Neural crest cell (in vitro differentiated cells): ENCODE results near the gene PLPPR1. TPM values are rescaled to one million over a fixed set of nuclear protein-coding genes. Genes with fewer than 3 reads are reported as not detected.

Experiments used
- DNase-seq: peaks from one replicate; pipeline ENCODE4 v3.0.0; 2021; ENCODE audit warnings: low read depth, mixed read lengths, low spot score
- H3K27ac Mint-ChIP-seq: one replicate; pipeline ENCODE4 v1.8.0; 2021; ENCODE audit warnings: mild to moderate bottlenecking, mixed read lengths; ENCODE audit not compliant: unreplicated experiment
- H3K27me3 Mint-ChIP-seq: 2 replicates; pipeline ENCODE4 v1.8.0; 2021; ENCODE audit warnings: low read depth, mild to moderate bottlenecking, mixed read lengths
- H3K36me3 Mint-ChIP-seq: 2 replicates; pipeline ENCODE4 v1.8.0; 2021; ENCODE audit warnings: low read depth, mild to moderate bottlenecking, mixed read lengths
- H3K4me1 Mint-ChIP-seq: 2 replicates; pipeline ENCODE4 v1.8.0; 2021; ENCODE audit warnings: mixed read lengths
- H3K4me3 Mint-ChIP-seq: one replicate; pipeline ENCODE4 v1.8.0; 2021; ENCODE audit warnings: mild to moderate bottlenecking, mixed read lengths
- H3K9me3 Mint-ChIP-seq: 2 replicates; pipeline ENCODE4 v1.8.0; 2021; ENCODE audit warnings: mixed read lengths
- CTCF ChIP-seq: fragments of 200-600 bp; sonication (generic); conservative IDR thresholded peaks from 2 replicates; pipeline ENCODE4 v1.5.0; 2021; ENCODE audit warnings: antibody characterized with exemption, mild to moderate bottlenecking
- total RNA-seq: library from RNA; stranded (reverse); gene quantifications from 2 replicates; pipeline ENCODE4 v1.2.1, GENCODE V29; 2021

The PLPPR1 gene
- total RNA-seq, 1 donor from 2014 or later, result 4.7 TPM

- Mint-ChIP-seq H3K36me3 (no peaks in the 10 kb centered on the region), H3K9me3 (no peaks in the 10 kb centered on the region), H3K4me1 (no peaks in the 10 kb centered on the region), H3K27ac (no peak overlapping the region), H3K27me3 (no peaks in the 10 kb centered on the region), H3K4me3 (no peak overlapping the region)
- no peak for DNase-seq
- TF ChIP-seq CTCF, result no peak
These were observed 279.1 kb downstream of the PLPPR1 start for GRCh38 chr9:101307524-101308213.

GRCh38 chr9:101309139-101309538, 280.6 kb downstream of the PLPPR1 start:
- DNase-seq, result no peak
- no peak overlapping the region for H3K27ac Mint-ChIP-seq

GRCh38 chr9:101311191-101311590, 282.7 kb downstream of the PLPPR1 start:
- no peaks in the 10 kb centered on the region for H3K9me3 Mint-ChIP-seq
- no peak overlapping the region for H3K27ac Mint-ChIP-seq
- no peaks in the 10 kb centered on the region for H3K27me3 Mint-ChIP-seq
- no peak for TF ChIP-seq CTCF
- no peak overlapping the region for H3K4me3 Mint-ChIP-seq
- DNase-seq, result no peak
- H3K4me1 Mint-ChIP-seq, result no peaks in the 10 kb centered on the region
- H3K36me3 Mint-ChIP-seq, result no peaks in the 10 kb centered on the region

More at GRCh38 chr9:101309139-101309538, 280.6 kb downstream of the PLPPR1 start:
- TF ChIP-seq CTCF, result no peak
- Mint-ChIP-seq H3K36me3 (no peaks in the 10 kb centered on the region), H3K27me3 (no peaks in the 10 kb centered on the region), H3K4me3 (no peak overlapping the region), H3K4me1 (no peaks in the 10 kb centered on the region), H3K9me3 (no peaks in the 10 kb centered on the region)

GRCh38 chr9:101311758-101312420, 283.4 kb downstream of the PLPPR1 start:
- Mint-ChIP-seq H3K27ac (no peak overlapping the region), H3K27me3 (no peaks in the 10 kb centered on the region), H3K36me3 (no peaks in the 10 kb centered on the region), H3K4me1 (no peaks in the 10 kb centered on the region), H3K9me3 (no peaks in the 10 kb centered on the region), H3K4me3 (no peak overlapping the region)
- TF ChIP-seq CTCF, result peak; percentile 87
- DNase-seq, result no peak

- no peaks in the 10 kb centered on the region for H3K9me3 Mint-ChIP-seq
- H3K36me3 Mint-ChIP-seq, result no peaks in the 10 kb centered on the region
- no peaks in the 10 kb centered on the region for H3K4me1 Mint-ChIP-seq
- no peak for DNase-seq
- H3K27ac Mint-ChIP-seq, result no peak overlapping the region
- H3K27me3 Mint-ChIP-seq, result no peaks in the 10 kb centered on the region
- H3K4me3 Mint-ChIP-seq, result no peak overlapping the region
- no peak for TF ChIP-seq CTCF
These were observed 284.1 kb downstream of the PLPPR1 start for GRCh38 chr9:101312661-101313060.
